KOPT-K1 (cell line): ENCODE results near the gene THOC1.

Experiments used
- H3K27ac ChIP-seq: fragments of 200-600 bp; sonication (generic); 2 replicates; pipeline ENCODE4 v1.5.1; 2016; ENCODE audit warnings: antibody characterized with exemption, mild to moderate bottlenecking, low read depth, low read length; ENCODE audit not compliant: poor library complexity, severe bottlenecking
- H3K36me3 ChIP-seq: fragments of 200-600 bp; sonication (generic); 2 replicates; pipeline ENCODE4 v1.5.1; 2017; ENCODE audit warnings: antibody characterized with exemption, mild to moderate bottlenecking, low read length, moderate library complexity; ENCODE audit not compliant: insufficient read depth
- H3K9me3 ChIP-seq: fragments of 200-600 bp; sonication (generic); 2 replicates; pipeline ENCODE4 v1.5.1; 2017; ENCODE audit warnings: antibody characterized with exemption, low read length, mild to moderate bottlenecking; ENCODE audit not compliant: insufficient read depth, poor library complexity, severe bottlenecking

THOC1 gene

DNA sequence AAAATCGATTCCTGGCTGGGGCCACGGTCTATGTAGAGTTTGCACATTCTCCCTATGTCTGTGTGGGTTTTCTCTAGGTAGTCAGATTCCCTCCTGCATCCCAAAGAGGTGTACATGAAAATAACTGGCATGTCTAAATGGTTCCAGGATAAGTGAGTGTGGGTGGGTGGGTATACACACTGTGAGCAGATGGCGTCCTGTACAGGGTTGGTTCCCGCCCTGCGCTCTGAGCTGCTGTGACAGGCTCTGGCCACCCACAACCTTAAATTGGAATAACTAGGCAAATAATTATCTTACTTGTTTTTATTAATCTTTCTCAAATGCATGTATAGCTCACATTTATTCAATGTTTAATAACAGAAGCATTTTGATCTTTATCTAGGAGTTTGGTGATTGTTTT lies 16.3 kb downstream of the THOC1 start:
- H3K27ac ChIP-seq: no peak overlapping the region
- H3K9me3 ChIP-seq: no peaks in the 10 kb centered on the region
- peaks cover 98% of the 10 kb centered on the region for H3K36me3 ChIP-seq

DNA sequence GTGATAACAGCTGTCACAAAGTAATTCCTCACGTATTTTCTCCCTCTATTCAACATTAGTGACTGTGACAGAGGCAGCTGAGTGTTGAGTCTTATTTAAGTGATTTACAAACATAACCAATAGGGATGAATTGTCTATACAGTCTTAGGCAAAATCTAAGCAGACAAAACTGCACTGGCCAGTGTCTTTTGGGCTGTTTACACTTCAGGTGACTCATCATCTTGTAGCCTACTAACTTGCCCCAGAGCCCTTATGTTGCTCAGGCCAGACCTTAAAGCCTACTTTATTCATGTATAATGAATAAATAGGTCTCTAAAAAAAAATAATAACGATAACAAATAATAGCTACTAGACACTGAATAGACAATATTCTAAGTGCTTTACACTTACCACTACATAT lies 17.2 kb downstream of the THOC1 start:
- no peak overlapping the region for H3K27ac ChIP-seq
- H3K9me3 ChIP-seq: no peaks in the 10 kb centered on the region
- peaks cover 98% of the 10 kb centered on the region for H3K36me3 ChIP-seq

DNA sequence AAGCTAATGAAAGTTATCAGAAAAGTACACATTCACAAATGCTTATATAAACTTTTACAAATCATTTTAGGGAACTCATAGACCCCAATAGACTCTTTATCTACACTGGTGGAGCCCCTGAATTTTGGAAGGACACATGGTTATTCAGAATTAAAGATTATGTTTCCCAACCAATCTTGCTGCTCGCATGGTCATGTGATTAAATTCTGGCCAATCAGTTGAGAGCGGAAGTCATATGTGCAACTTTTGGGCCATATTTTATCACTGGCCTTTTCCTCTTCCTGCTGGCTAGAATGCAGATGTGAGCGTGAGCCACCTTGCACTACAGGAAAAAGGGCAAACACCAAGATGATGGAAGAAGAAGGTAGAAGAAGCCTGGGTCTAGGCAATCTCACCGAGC lies 19.8 kb downstream of the THOC1 start:
- peaks cover 98% of the 10 kb centered on the region for H3K36me3 ChIP-seq
- no peak overlapping the region for H3K27ac ChIP-seq
- H3K9me3 ChIP-seq: no peaks in the 10 kb centered on the region

DNA sequence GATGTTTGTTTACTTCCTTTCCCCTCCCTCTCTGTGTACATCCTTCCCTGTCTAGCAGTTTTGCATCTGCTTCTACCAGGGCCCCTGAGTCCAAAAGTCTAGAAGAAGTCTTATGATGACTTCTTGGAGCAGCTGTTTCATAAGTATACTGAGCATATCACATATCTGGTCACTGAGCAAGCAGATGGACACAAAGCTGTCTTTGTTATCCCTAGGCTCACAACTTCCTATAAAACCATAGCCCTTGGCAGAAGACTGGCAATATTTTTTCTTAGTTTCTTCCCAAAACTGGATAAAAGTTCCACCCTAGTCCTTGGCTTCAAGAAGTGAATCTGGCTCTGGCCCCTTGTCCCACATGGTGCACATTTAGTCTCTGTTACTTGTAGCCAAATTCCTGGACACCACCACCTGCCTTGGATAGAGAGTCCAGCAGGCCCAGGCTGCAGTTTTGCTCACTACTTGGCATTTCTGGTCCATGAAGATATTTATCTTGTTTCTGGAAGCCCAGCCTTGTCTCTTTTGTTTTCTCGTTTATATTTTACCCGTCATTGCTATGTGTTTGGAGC lies 22.5 kb downstream of the THOC1 start:
- Histone ChIP-seq H3K36me3 (peaks cover 97% of the 10 kb centered on the region), H3K27ac (no peak overlapping the region), H3K9me3 (no peaks in the 10 kb centered on the region)

DNA sequence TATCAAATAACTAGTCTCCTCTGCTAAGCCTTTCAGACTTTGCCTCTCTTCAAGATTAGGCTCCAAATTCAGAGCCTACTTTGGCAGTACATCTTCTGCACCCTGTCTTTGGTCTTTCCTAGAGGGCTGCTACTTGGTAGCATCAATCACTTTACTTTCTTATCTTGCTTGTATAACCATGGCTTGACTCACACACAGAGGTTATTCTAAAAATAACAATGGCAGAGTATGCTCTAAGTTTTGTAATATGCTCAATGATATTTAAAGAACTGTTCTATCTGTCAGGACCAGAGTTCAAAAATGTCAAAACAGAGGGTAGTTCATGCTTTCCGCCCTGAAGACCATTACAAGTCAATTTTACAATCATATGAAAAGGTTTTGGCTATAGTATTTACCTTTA lies 27.7 kb downstream of the THOC1 start:
- H3K36me3 ChIP-seq: peaks cover 80% of the 10 kb centered on the region
- H3K27ac ChIP-seq: no peak overlapping the region
- H3K9me3 ChIP-seq: no peaks in the 10 kb centered on the region

DNA sequence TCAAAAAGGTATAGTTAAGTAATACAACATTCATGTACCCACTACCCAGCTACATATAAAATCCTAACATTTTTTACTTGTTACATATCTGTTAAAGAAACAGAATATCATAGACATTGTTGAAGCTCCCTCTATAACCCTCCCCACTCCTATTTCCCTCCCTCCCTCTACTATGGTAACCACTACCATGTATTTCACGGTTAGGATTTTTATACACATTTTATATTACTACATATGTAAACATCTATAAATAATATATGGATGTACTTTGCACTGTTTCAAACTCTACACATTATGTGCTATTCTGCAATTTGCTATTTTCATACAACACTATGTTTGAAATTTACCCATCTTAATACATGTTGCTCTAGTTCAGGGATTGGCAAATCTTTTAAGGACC lies 36.3 kb downstream of the THOC1 start:
- no peak overlapping the region for H3K27ac ChIP-seq
- no peaks in the 10 kb centered on the region for H3K9me3 ChIP-seq

DNA sequence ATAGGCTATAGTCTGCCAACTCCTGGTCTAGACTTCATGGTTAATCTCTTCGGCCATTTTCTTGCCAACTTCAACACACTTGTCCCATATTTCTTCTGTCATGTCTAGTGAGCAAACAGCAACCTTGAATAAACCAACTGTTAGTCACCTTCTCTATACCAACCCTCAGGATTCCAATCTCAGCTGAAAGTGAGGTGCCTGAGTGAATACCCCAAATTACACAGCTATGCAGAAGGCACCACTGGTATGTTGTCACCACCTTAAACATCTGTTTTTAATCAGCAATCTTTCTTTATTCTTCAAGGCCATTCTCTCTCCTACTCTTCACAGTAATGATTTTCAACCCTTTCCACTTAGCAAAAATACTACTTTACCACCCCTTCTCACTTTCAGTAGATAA lies 39.3 kb downstream of the THOC1 start:
- Histone ChIP-seq H3K36me3 (peaks cover 71% of the 10 kb centered on the region), H3K27ac (no peak overlapping the region), H3K9me3 (no peaks in the 10 kb centered on the region)

More for the DNA sequence above, 36.3 kb downstream of the THOC1 start:
- H3K36me3 ChIP-seq: peaks cover 43% of the 10 kb centered on the region

DNA sequence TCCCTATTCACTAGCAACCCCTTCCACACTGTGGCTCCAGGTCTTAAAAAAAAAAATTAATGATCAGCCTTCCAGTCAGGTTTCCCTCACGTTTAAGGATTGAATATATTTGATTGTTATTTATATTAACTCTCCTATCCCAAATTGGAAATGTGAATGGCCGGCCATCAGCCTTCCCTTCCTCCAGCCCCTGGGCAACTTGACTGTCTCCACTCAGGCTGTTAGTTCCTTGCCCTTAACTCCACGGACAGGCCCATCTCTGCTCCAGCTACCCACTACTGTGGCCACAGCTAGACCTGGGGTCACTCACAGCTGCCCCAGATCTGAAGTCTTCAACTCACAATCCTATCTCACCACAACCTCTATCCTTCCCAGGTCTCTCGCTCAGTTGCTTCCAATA lies 39.9 kb downstream of the THOC1 start:
- no peak overlapping the region for H3K27ac ChIP-seq
- peaks cover 78% of the 10 kb centered on the region for H3K36me3 ChIP-seq
- H3K9me3 ChIP-seq: no peaks in the 10 kb centered on the region

DNA sequence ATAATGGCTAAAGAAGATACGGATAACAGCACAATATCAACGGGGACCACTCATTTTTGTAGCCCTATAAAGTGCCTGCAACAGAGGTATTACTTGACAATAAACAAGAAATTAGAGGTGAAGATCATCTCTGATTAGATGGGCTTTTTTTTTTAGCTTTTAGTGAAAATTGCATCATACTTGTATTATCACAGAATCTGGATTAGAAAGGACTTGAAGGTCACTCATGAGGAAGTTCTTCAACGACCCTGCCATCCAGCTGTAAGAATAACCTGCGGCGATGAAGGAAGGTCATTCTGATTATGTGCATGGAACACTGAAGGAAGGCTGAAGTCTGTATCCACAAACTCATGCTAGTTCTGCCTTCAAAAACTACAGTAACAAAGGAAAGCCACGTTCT lies 40.5 kb downstream of the THOC1 start:
- H3K27ac ChIP-seq: no peak overlapping the region
- H3K36me3 ChIP-seq: peaks cover 80% of the 10 kb centered on the region

DNA sequence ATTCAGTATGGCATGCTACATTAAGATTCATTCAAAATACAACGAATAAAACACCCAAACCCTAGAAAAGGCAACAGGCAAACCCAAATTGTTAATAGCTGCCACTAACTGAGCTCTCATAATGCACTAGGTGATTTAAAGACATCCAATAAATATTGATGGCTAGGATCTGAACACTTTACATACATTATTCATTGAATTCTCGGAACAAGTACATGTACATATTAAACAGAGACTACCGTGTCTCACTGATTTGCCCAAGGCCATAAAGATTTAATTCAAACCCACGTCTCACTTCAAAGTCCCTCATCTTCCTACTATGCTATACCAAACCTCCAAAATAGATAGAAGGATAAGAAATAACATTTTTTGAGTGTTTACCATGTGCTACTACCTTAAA lies 42.1 kb downstream of the THOC1 start:
- peaks cover 86% of the 10 kb centered on the region for H3K36me3 ChIP-seq
- no peak overlapping the region for H3K27ac ChIP-seq
- no peaks in the 10 kb centered on the region for H3K9me3 ChIP-seq

More for the DNA sequence above, 40.5 kb downstream of the THOC1 start:
- no peaks in the 10 kb centered on the region for H3K9me3 ChIP-seq

DNA sequence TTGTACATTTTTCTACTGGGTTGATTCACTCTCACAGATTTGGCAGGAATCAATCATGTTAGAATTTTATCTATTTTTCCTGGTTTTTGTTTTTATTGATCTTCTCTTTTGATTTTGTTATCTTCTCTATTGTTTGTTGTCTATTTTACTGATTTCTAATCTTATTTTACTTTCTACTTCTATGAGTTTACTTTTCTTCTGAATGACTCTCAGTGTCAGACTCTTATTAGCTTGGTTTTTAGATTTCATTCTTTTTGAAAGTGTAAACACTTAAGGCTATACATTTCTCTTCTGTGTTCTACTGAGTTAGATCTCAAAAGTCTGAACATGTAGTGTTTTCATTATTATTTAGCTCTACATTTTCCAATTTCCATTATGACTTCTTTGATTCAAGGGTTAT lies 47.1 kb downstream of the THOC1 start:
- H3K27ac ChIP-seq: no peak overlapping the region
- no peaks in the 10 kb centered on the region for H3K9me3 ChIP-seq
- peaks cover 88% of the 10 kb centered on the region for H3K36me3 ChIP-seq

DNA sequence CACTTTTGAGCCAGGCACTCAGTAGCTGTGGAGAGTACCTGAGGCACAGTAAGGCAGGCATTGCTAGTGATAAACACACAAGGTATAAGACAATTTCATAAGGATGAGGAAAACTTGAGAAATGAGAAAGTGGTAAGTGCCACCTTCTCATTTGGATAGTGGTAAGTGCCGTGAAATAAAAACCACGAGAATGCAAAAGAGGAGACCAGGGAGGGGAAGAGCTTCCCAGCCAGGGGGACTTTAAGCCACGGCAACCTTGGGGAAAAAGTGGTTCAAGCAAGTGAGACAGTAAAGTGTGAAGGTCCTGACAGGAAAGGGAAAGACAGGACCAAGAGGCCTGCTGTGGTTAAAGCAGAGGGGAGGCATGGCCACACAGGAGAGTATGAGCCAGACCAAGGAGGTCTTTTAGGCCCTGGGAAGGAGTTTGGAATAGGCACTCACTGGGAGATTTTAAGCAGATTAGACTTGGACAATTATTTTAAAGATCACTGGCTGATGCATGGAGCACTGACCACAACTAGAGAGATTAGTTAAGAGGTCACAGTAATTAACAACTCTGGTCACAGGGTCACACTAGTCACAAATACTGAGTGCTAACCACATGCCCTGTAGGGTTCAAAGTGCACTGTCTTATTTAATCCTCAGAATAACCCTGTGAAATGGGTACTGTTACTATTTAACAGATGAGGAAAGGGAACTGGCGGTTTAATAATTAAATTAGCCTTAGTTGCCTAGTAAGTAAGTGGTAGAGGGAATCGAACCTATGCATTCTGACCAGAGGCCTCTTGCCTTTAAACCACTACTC lies 50.1 kb downstream of the THOC1 start:
- Histone ChIP-seq H3K9me3 (no peaks in the 10 kb centered on the region), H3K36me3 (peaks cover 88% of the 10 kb centered on the region), H3K27ac (no peak overlapping the region)

DNA sequence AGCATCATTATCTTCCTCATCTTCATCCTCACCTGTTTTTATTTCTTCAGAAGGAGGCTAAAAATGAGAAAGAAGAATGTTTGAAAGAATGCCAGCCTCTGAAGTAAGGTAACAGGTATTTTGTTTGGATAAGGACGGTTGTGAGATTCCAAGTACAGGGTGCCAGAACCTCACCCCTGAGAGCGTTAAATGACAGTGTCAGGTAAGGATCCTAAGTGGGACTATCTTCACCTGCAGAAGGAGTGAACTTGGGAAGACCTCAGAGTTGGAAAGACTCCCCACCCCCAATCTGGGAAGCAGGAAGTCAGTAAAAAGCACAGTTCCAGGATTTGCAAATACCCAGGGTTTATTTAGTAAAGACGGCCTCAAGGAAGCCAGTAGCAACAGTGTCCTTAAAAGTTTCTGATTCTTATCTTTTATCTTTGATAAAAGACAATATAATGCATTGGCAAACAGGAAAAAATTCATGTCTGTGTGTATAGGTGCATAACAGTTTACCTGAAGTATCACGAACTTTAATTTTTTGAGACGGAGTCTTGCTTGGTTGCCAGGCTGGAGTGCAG lies 52.3 kb downstream of the THOC1 start:
- no peak overlapping the region for H3K27ac ChIP-seq
- H3K36me3 ChIP-seq: peaks cover 92% of the 10 kb centered on the region
- H3K9me3 ChIP-seq: no peaks in the 10 kb centered on the region

DNA sequence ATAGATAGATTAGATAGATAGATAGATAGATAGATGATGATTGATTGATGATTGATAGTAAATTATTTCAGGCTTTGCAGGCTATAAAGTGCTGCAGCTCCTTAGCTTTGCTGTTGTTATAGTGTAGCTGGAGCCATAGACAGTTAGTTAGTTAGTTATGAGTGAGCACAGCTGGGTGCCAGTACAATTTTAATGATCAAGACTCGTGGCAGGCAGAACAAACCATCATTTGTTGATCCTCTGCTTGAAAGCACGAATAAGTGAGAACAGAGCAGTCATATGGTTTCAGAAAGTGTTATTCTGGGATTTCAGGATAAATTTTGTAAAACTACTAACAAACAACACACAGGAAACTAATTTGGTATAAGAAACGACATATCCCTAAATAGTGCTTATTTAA lies 53.9 kb downstream of the THOC1 start:
- Histone ChIP-seq H3K9me3 (no peaks in the 10 kb centered on the region), H3K27ac (no peak overlapping the region), H3K36me3 (peaks cover 100% of the 10 kb centered on the region)

DNA sequence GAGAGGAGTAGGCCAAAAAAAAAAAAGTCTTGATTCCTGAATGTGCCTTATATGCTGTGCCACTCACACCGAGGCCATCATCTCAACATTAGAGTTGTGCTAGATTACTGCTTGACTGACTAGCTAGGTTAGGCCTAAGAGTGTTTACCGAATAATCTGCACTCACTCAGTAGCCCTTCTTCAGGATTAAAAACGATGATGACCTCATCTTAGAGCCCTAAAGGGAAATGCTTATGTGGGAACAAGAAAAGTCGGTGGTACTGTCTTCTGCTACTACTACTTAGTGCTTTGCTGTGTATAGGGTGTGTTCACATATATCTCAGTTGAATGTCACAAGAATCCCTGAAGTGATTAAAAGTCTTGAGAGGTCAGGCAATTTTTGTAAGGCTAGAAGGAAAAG lies 54.3 kb downstream of the THOC1 start:
- Histone ChIP-seq H3K27ac (no peak overlapping the region), H3K36me3 (peaks cover 100% of the 10 kb centered on the region), H3K9me3 (no peaks in the 10 kb centered on the region)

DNA sequence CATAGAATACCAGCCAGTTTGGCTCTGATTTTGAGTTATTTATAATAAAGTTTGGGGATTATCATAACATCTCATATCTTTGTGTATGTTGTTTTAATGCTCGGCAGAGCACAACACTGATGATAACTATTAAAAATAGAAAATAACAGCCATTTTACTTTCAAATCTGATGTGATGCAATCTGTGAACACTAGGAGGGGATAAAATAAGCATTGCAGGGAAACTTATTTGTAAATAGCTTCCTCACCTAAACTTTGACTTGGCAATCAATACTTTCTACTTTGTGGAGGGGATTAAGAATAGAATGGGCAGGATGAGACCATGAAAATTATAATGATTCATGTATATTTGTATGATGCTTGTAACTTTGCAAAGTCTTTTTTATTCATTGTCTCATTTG lies 55.1 kb downstream of the THOC1 start:
- H3K36me3 ChIP-seq: peaks cover 99% of the 10 kb centered on the region
- no peaks in the 10 kb centered on the region for H3K9me3 ChIP-seq
- H3K27ac ChIP-seq: no peak overlapping the region
